NK-92 (cell line): ENCODE measurements around the gene MAP3K13.
"Not testable (repeated sequence)": the region's sequence is repeated elsewhere in the genome, so short reads cannot be mapped to it uniquely, and the experiment has no call there.

ENCODE experiments used
- DNase-seq: peaks from one replicate; lab custom pipeline; 2025; ENCODE audit not compliant: unreplicated experiment; lab: John Stamatoyannopoulos, UW

Gene MAP3K13

DNA sequence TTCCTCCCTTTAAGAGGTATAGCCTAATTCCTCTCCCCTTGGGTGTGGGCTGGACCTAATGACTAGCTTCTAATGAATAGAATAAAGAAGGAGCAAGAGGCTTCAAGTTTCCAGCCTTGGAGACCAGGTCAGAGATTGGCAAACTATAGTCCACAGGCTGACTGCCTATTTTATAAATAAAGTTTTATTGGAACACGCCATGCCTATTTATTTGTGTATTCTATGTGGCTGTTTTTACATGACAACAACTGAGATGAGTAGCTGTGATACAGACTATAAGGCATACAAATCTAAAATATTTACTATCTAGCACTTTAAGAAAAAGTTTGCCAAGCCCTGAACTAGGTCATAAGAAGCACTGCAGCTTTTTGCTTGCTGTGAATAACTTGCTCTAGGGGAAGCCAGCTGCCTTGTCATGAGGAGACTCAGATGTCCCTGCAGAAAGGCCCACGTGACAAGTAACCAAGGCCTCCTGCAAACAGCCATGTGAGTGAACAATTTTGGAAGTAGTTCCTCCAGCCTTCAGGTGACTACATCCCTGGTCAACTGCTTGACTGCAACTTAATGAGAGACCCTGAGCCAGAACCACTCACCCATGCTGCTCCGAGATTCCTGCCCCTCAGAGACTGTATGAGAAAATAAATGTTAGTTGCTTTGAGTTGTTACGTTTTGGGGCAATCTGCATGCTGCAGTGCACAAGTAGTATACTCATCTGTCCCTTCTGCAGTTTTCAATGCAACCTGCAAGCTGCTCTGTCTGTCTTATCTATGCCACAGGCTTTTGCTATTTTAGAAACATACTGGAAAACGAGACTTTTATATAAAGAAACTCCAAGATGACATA is 21.1 kb upstream of the MAP3K13 start:
- DNase-seq = no peak

DNA sequence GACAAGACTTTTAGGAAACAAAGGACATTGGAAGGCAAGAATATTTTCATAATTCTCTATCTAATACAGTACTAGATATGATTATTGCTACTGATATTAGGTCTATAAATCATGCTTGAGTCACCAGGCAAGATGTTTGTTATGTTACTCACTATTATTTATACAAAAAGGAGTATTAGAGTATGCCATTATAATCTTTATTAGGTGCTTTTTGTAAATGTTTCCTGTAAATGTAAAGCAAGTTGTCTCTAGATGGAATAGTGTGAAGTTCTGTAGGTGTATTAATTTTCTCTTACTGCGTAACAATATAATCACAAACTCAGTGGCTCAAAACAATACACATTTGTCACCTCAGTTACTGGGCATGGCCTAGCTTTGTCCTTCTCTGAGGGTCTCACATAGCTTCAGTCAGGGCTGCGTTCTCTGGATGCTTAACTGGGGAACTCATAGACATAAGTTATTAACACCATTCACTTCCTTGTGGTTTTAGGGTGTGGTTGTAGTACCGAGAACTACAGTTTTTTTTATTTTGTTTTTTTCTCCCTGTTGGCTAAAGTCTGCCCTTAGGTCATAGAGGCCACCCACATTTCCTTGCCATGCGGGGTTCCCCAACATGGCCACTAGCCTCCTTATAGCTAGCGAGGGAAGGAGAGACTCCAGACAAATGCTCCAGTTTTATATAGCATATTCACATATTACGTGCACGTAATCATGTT is 20.3 kb upstream of the MAP3K13 start:
- DNase-seq = no peak

- no peak for DNase-seq
Observed at GRCh38 chr3:185347399-185347798, 15.5 kb upstream of the MAP3K13 start.

DNA sequence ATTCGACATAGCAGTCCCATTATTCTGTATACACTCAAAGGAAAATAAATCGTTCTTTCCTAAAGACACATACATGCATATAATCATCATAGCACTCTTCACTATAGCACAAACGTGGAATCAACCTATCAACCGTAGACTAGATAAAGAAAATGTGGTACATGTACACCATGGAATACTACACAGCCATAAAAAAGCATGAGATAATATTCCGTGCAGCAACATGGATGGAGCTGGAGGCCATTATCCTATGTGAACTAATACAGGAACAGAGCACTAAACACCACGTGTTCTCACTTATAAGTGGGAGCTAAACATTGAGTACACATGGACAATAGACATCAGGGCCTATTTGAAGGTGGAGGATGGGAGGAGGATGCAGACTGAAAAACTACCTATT is 12.1 kb upstream of the MAP3K13 start:
- no peak for DNase-seq

DNA sequence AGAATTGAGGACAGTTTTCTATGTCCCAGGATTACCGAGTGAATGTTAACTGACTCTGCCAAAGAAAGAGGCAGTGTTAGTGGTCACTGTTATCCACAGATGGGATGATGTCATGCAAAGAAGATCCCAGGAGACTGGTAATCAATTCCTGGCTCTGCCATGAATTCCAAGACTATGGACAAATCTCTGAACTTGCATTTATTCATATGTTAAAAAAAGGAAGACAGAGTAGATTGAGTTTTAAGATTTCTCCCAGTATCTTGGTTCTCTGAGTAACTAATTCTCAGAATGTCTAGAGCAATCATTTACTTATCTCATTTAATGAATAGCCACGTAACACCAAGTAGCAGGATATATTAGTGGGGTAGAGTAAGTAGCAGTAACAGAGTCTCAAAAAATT is 11.5 kb upstream of the MAP3K13 start:
- DNase-seq = no peak

- DNase-seq = no peak
Observed at GRCh38 chr3:185353225-185353624, 9.7 kb upstream of the MAP3K13 start.

GRCh38 chr3:185353823-185354614 is 8.9 kb upstream of the MAP3K13 start:
- DNase-seq = no peak

DNA sequence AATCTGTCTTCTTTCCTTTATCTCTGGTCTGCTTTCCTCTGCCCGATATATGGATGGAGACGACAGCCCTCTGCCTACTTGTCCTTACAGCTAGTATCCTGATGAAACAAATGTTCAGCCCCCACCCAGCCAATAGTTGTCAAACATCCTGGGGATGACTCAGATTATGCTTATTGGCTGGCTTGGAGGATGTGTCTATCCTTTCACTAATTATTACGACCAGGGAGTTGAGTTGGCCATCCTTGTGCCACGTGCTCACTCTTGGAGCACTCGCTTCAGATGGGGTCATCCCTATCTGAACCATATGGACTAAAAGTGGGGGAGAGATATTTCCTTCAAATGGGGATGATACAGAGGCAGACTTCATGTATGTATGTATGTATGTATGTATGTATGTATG is 6.4 kb upstream of the MAP3K13 start:
- DNase-seq = no peak

DNA sequence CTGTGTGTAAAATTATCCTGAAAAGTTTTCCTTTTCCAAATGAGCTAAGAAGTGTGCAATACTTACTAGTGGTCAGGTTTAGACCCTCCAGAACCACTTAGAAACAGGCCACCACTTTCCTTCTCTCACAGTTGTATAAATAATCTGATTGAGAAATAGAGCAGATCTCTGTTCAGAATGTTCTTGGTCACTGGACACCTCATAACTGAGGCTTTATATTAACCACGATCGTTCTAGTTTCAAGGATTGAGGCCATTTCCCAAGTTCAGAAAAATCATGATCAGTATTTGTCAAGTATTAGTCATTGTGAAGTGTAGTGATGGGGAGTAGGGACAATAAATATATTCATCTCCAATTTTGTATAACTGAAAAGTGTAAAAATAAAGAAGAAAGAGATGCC is 1.0 kb upstream of the MAP3K13 start:
- no peak for DNase-seq

DNA sequence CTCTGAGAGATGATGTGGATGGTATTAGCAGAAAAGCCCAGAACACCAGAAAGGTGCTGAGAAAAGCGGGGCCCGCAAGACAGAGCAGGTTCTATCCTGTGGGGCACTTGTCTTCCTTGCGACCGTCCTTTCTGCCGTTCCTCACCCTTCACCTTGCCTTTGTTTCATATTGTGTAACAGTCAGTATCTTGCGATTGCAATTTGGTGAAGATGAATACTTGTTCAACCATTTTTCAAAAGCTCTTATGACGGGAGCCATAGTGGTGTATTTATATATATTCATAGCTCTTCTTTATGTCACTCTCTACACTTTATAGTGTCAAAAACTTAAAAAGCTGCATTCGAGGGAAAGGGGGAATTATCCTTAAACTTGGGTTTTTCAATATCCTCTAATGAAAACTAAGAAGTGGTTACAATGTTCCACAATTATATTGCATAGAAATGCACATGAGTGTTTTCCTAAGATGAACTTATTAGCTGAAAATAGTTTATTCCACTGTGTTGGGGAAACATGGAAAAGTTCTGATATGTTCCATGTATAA is 797 bp downstream of the MAP3K13 start:
- no peak for DNase-seq

GRCh38 chr3:185365291-185366073 is 2.5 kb downstream of the MAP3K13 start:
- DNase-seq = no peak

DNA sequence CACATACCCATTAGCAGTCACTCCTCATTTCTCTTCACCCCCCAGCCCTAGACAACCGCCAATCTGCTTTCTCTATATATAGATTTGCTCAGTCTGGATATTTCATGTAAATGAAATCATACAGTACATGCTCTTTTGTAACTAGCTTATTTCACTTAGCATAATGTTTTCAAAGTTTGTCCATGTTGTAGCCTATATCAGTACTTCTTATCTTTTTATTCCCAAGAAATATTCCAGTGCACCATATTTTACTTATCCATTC is 3.1 kb downstream of the MAP3K13 start:
- no peak for DNase-seq

DNA sequence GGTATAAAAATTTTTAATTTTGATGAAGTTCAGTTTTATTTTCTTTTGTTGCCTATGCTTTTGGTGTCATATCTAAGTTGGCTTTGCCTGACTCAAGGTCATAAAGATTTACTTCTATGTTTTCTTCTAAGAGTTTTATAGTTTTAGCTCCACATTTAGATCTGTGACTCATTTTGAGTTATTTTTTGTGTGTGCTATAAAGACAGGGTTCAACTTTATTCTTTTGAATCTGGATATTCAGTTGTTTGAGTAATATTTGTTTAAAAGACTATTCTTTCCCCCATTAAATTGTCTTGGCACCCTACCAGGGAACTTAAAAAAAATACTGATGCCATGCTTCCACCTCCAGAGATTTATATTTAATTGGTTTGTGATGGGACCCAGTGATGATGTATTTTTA is 4.0 kb downstream of the MAP3K13 start:
- no peak for DNase-seq

DNA sequence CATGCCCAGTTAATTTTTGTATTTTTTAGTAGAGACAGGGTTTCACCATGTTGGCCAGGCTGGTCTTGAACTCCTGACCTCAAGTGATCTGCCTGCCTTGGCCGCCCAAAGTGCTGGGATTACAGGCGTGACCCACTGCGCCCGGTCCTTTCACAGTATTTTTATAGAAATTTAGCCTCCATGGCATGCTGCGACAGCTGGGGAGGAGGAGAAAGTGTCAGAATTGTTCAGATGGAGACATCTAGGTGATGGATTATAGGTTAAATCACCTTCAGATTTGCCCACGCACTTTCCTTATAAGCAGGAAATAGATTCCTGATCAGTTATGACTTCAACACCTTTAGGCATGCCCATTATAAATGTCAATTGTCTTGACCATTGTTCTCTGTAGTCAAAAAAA is 7.4 kb downstream of the MAP3K13 start:
- not testable (repeated sequence) for DNase-seq

DNA sequence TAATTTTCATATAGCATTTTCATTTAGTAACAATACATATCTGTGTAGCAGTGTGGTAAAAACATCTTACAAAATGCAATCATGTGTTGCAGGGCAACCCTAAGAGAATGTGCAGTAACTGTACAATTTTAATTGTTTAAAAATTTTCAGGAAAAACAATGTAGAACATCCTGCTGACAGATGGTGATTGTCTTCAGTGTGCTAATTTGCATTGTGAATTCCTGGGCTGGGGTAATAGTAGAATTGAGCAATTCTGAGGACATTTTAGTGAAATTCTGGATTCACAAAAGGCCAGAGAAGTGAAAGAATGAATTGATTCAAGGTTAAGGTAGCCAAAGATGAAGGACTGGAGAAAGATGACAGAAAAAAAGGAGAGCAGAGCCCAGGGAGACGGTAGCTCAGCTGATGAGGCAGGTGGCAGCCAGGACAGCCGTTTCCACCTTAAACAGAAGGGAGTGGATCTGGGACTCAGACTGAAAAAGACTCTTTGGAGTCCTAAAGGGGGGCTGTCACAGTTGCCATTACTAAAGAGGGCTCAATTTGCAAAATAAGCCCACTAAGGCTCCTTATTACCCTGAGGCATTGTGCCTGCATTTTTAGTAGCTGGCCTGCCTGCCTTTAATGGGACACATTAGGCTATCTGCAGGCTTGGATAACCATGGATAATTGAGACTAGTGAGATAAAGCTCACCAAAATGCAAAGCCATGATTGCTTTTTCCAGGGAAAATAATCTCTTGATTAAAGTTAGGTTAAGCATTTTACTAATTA is 8.6 kb downstream of the MAP3K13 start:
- no peak for DNase-seq

DNA sequence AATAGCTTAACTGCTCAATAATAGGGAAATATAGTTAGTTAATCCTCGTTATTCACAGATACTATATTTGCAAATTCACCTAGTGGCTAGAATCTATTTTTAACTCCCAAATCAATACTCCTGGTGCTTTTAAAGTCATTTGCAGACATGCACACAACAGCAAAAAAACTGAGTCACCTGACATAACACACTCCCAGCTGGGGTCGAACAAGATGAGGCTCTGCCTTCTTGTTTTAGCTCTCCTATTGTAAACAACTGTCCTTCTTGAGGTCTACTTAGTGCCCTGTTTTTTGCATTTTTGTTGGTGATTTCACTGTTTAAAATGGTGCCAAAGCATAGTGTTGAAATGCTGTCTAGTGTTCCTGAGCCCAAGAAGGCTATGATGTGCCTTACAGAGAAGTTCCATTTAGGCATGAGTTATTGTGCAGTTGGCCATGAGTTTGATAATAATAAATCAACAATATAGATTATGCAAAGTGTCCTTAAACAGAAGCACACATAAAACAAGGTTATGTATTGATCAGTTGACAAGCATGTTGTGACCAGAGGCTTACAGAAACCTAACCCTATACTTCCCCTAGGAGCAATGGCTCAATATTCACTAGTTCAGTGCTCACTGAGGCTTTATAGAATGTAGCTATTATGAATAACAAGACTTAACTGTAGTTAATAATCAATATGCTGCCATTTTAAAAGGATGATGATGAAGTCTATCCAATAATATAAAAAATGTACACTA is 18.6 kb downstream of the MAP3K13 start:
- DNase-seq = no peak

GRCh38 chr3:185382154-185382553 is 19.2 kb downstream of the MAP3K13 start:
- no peak for DNase-seq

DNA sequence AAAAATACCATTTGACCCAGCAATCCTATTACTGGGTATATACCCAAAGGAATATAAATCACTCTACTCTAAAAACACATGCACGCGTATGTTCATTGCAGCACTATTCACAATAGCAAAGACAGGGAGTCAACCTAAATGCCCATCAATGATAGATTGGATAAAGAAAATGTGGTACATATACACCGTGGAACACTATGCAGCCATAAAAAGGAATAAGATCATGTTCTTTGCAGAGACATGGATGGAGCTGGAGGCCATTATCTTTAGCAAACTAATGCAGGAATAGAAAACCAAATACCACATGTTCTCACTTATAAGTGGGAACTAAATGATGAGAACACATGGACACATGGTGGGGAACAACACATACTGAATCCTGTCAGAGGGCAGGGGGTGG is 23.6 kb downstream of the MAP3K13 start:
- DNase-seq = not testable (repeated sequence)

DNA sequence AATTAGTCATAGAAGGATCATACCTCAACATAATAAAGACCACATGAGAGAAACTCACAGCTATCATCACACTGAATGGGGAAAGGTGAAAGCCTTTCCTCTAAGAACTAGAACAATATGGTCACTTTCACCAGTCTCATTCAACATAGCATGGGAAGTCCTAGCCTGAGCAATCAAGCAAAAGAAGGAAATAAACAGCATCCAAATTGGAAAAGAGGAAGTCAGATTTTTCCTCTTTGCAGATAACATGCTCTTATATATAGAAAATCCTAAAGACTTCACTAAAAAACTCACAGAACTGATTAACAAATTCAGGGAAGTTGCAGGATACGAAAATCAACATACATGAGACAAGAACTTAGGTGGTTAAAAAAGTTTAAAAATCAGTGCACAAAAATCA is 24.7 kb downstream of the MAP3K13 start:
- no peak for DNase-seq

- no peak for DNase-seq
Observed at GRCh38 chr3:185393055-185393454, 30.1 kb downstream of the MAP3K13 start.
